MCF 10A (cell line): ENCODE data around the gene RABGAP1L. TPM values are rescaled to one million over a fixed set of nuclear protein-coding genes. Genes with fewer than 3 reads are reported as not detected.

ENCODE experiments used
- BruUV-seq: library from RNA; stranded (reverse); fragments of 400-500 nt; replicated peaks from 2 replicates; lab custom pipeline; 2021; lab: Mats Ljungman, UMichigan
- CTCF ChIA-PET: fragments of 300-600 bp; sonication (Branson Sonifier 250); formaldehyde crosslinking; extraction: SDS; loops from one replicate; lab custom pipeline; 2021; ENCODE audit warnings: antibody characterized with exemption, inconsistent platforms; lab: Yijun Ruan, JAX
- POLR2A ChIA-PET: fragments of 300-600, 350-650 bp; sonication (Branson Sonifier 250); formaldehyde crosslinking; extraction: SDS; loops from one replicate; lab custom pipeline; 2020; ENCODE audit warnings: antibody characterized with exemption, inconsistent platforms; lab: Yijun Ruan, JAX
- DNase-seq: peaks from one replicate; pipeline ENCODE4 v3.0.0-alpha.2; 2018; ENCODE audit not compliant: unreplicated experiment
- H3K27ac Mint-ChIP-seq: one replicate; pipeline ENCODE4 v1.8.0; 2022; ENCODE audit warnings: mild to moderate bottlenecking, low read depth, mixed read lengths; ENCODE audit not compliant: unreplicated experiment
- H3K27me3 Mint-ChIP-seq: one replicate; pipeline ENCODE4 v1.8.0; 2022; ENCODE audit warnings: mixed read lengths; ENCODE audit not compliant: insufficient read depth, unreplicated experiment
- H3K36me3 Mint-ChIP-seq: one replicate; pipeline ENCODE4 v1.8.0; 2022; ENCODE audit warnings: mild to moderate bottlenecking, moderate library complexity, mixed read lengths; ENCODE audit not compliant: insufficient read depth, unreplicated experiment
- H3K4me1 Mint-ChIP-seq: one replicate; pipeline ENCODE4 v1.8.0; 2022; ENCODE audit warnings: mixed read lengths; ENCODE audit not compliant: insufficient read depth, unreplicated experiment
- H3K4me3 Mint-ChIP-seq: one replicate; pipeline ENCODE4 v1.8.0; 2022; ENCODE audit warnings: mild to moderate bottlenecking, moderate library complexity, mixed read lengths; ENCODE audit not compliant: unreplicated experiment
- H3K9me3 Mint-ChIP-seq: one replicate; pipeline ENCODE4 v1.8.0; 2022; ENCODE audit warnings: mixed read lengths; ENCODE audit not compliant: unreplicated experiment
- intact Hi-C: fragments of 100-400 bp; cut with micrococcal nuclease; formaldehyde crosslinking; loops from 2 replicates; pipeline ENCODE4 v1.14.1; 2022
- total RNA-seq: library from RNA; stranded (reverse); gene quantifications from 2 replicates; pipeline ENCODE4 v1.2.3, GENCODE V29; 2022
- TF ChIP-seq, protein P1 (sequence below): fragments of 200-600 bp; IDR thresholded peaks from one replicate; pipeline ENCODE4 v1.8.0; 2022; ENCODE audit warnings: antibody characterized with exemption, mild to moderate bottlenecking; ENCODE audit not compliant: unreplicated experiment

The RABGAP1L gene
- total RNA-seq, 1 experiment from 2014 or later = 18.2 TPM

DNA sequence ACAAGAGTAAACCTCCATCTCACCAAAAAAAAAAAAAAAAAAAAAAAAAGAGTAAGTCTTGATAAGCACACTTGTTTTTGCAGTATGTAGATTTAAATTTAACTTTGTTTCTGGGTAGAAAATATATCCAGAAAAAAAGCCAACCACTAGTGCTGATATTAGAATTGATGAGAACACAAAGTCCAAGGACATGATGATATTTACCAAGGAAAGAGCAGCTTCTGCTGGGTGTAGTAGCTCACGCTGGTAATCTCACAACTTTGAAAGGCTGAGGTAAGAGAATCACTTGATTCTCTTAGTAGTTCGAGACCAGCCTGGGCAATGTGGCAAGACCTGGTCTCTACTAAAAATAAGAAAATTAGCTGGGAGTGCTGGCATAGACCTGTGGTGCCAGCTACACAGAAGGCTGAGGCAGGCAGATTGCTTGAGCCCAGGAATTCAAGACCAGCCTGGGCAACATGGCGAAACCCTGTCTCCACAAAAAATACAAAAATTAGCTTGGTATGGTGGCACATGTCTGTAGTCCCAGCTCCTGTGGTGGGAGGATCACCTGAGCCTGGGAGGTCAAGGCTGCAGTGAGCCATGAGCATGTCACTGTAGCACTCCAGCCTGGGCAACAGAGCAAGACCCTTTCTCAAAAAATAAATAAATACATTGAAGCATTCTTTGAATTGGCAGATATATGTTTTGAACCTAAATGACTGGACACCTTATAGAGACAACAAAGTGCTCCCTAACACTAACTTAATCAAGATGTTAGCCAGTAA is 776.8 kb downstream of the RABGAP1L start:
- no peak for DNase-seq
- POLR2A ChIA-PET = interaction anchor here (0.6 to 1.0 kb wide), 3 partner anchors 63 to 994 kb away, joined by 3 to 5 read pairs (median 3); partner anchors contain the start of gene CACYBP
- CTCF ChIA-PET = interaction anchor here (0.6 to 0.9 kb wide), 4 partner anchors 14 to 118 kb away, joined by 3 to 5 read pairs (median 4); no protein-coding TSS in a partner anchor
- no peak overlapping the region for H3K27ac Mint-ChIP-seq
- no peaks in the 10 kb centered on the region for H3K9me3 Mint-ChIP-seq
- TF ChIP-seq, protein P1, sequence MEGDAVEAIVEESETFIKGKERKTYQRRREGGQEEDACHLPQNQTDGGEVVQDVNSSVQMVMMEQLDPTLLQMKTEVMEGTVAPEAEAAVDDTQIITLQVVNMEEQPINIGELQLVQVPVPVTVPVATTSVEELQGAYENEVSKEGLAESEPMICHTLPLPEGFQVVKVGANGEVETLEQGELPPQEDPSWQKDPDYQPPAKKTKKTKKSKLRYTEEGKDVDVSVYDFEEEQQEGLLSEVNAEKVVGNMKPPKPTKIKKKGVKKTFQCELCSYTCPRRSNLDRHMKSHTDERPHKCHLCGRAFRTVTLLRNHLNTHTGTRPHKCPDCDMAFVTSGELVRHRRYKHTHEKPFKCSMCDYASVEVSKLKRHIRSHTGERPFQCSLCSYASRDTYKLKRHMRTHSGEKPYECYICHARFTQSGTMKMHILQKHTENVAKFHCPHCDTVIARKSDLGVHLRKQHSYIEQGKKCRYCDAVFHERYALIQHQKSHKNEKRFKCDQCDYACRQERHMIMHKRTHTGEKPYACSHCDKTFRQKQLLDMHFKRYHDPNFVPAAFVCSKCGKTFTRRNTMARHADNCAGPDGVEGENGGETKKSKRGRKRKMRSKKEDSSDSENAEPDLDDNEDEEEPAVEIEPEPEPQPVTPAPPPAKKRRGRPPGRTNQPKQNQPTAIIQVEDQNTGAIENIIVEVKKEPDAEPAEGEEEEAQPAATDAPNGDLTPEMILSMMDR = no peak
- BruUV-seq = no TSS peak
- H3K4me1 Mint-ChIP-seq = no peaks in the 10 kb centered on the region
- H3K4me3 Mint-ChIP-seq = no peak overlapping the region
- intact Hi-C loops = no loop called here
- no peaks in the 10 kb centered on the region for H3K27me3 Mint-ChIP-seq
- H3K36me3 Mint-ChIP-seq = no peaks in the 10 kb centered on the region

DNA sequence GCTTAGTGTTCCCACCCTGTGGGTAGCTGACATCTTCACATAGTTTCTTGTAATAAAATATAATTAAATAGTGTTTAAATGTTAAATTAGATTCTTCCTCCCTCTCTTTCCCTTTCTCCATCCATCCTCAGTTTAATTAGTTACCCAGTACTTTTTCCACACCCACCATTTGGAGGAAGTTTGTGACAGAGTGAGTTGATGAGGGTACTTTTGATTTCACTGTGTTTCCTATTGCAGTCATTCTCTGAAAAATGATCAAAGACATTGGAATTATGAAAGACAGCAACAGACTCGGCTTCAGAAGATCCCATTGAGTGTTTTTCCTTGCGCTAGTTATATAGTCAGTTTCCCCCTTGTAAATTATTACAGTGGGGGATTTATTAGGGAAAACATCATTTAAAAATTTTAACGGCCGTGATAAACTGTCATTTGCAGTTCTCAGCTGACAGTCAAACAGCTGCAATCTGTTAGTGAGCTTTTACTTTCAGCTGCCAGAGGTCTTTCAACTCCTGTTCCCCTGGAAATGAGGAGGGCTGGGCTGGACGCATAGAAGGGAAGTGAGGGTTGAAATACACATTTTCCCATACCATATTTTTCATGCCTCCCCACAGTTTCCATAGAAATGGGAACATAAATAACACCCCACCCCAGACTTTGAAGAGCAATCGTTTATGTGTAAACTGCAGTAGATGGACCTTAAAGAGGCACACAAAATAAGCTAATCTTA is 779.1 kb downstream of the RABGAP1L start:
- DNase-seq = no peak
- BruUV-seq = no TSS peak
- TF ChIP-seq, protein P1 = no peak
- no peaks in the 10 kb centered on the region for H3K27me3 Mint-ChIP-seq
- intact Hi-C loops = no loop called here
- no peak overlapping the region for H3K4me3 Mint-ChIP-seq
- H3K27ac Mint-ChIP-seq = no peak overlapping the region
- H3K4me1 Mint-ChIP-seq = peaks cover 8% of the 10 kb centered on the region
- POLR2A ChIA-PET = no interaction called here
- CTCF ChIA-PET = interaction anchor here (1.6 kb wide), 1 partner anchor 44 kb away, joined by 8 read pairs; no protein-coding TSS in a partner anchor
- H3K36me3 Mint-ChIP-seq = no peaks in the 10 kb centered on the region
- H3K9me3 Mint-ChIP-seq = no peaks in the 10 kb centered on the region

DNA sequence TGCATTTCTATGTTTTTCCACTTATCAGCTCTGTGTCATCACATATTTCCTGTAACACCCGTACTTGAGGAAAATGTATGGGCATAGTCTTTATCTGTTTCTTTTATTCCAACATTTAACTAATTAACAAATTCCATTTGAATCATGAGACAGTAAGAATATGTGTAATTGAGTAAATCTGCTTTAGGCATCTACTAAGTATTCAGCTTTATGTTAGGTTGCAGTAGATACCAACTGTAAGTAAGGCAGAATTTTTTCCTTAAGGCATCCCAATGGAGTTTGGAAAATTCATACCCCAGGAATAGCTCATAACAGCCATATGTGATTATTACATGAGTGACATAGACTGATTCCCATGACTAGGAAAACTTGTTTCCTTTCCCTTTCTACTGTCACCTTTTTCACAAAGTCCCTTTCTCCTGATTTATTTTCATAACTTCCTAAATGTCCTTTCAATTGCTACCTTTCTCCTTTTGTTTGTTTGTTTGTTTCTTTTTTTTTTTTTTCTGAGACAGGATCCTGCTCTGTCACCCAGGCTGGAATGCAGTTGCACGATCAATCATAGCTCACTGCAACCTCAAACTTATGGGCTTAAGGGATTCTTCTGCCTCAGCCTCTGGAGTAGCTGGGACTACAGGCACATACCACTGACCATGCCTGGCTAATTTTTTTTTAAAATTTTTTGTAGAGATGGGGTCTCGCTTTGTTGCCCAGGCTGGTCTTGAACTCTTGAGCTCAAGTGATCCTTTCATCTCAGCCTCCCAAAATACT is 780.6 kb downstream of the RABGAP1L start:
- TF ChIP-seq, protein P1 = no peak
- no peak overlapping the region for H3K4me3 Mint-ChIP-seq
- H3K9me3 Mint-ChIP-seq = no peaks in the 10 kb centered on the region
- peaks cover 8% of the 10 kb centered on the region for H3K4me1 Mint-ChIP-seq
- no peaks in the 10 kb centered on the region for H3K27me3 Mint-ChIP-seq
- no peak overlapping the region for H3K27ac Mint-ChIP-seq
- H3K36me3 Mint-ChIP-seq = no peaks in the 10 kb centered on the region
- no peak for DNase-seq
- POLR2A ChIA-PET = interaction anchor here (0.7 to 1.2 kb wide), 2 partner anchors 59 kb away, joined by 3 to 4 read pairs; partner anchors contain the start of gene CACYBP
- CTCF ChIA-PET = interaction anchor here (0.6 to 1.6 kb wide), 3 partner anchors 31 to 987 kb away, joined by 3 to 8 read pairs (median 3); no protein-coding TSS in a partner anchor
- intact Hi-C loops = no loop called here
- no TSS peak for BruUV-seq
